Fibroblast of the aortic adventitia (primary cell): ENCODE results near the gene KCNIP3. TPM values are rescaled to one million over a fixed set of nuclear protein-coding genes. Genes with fewer than 3 reads are reported as not detected.

Source experiments
- DNase-seq: peaks from one replicate; pipeline ENCODE4 v3.0.0-alpha.2; 2010; ENCODE audit warnings: low read depth
- H3K4me3 ChIP-seq: 2 replicates; pipeline ENCODE4 v1.5.1; 2011; ENCODE audit warnings: low read depth, mild to moderate bottlenecking, control low read depth, low read length, moderate library complexity
- CTCF ChIP-seq: IDR thresholded peaks from 2 replicates; pipeline ENCODE4 v1.5.1; 2011; ENCODE audit warnings: mild to moderate bottlenecking, low read length, control low read depth, inconsistent platforms; ENCODE audit not compliant: insufficient read depth
- total RNA-seq: library from RNA; depleted of rRNA; stranded (reverse); fragments of >200 nt; gene quantifications from 2 replicates; pipeline ENCODE4 v1.2.3, GENCODE V29; 2012; ENCODE audit warnings: low replicate concordance

Gene KCNIP3
- total RNA-seq, 1 donor = 2.9 TPM

GRCh38 chr2:95390881-95391321 is 93.8 kb downstream of the KCNIP3 start:
- H3K4me3 ChIP-seq = no peak overlapping the region
- TF ChIP-seq CTCF = no peak
- DNase-seq = no peak

GRCh38 chr2:95391641-95392310 is 94.6 kb downstream of the KCNIP3 start:
- no peak overlapping the region for H3K4me3 ChIP-seq
- no peak for DNase-seq
- no peak for TF ChIP-seq CTCF

- no peak overlapping the region for H3K4me3 ChIP-seq
- no peak for TF ChIP-seq CTCF
- no peak for DNase-seq
Observed at GRCh38 chr2:95392320-95392719, 95.2 kb downstream of the KCNIP3 start.

- DNase-seq = no peak
- no peak overlapping the region for H3K4me3 ChIP-seq
- TF ChIP-seq CTCF = no peak
Observed at GRCh38 chr2:95392730-95393455, 95.7 kb downstream of the KCNIP3 start.

GRCh38 chr2:95393901-95394300 is 96.8 kb downstream of the KCNIP3 start:
- H3K4me3 ChIP-seq = no peak overlapping the region
- no peak for TF ChIP-seq CTCF

GRCh38 chr2:95399061-95399460 is 101.9 kb downstream of the KCNIP3 start:
- DNase-seq = no peak
- H3K4me3 ChIP-seq = no peak overlapping the region
- no peak for TF ChIP-seq CTCF

More at GRCh38 chr2:95393901-95394300, 96.8 kb downstream of the KCNIP3 start:
- DNase-seq = no peak
